Activated CD4-positive, alpha-beta T cell treated with anti-CD3 and anti-CD28 coated beads, Interleukin-2, Interleukin-6, amounts not matched to agents 100 ng/mL and 50 ng/mL, durations not matched to agents 16 hours and 8 hours (primary cell): ENCODE measurements around the gene LIN28A.

Experiments used
- DNase-seq: peaks from one replicate; pipeline ENCODE4 v3.0.0-alpha.2; 2020

Gene LIN28A

DNA sequence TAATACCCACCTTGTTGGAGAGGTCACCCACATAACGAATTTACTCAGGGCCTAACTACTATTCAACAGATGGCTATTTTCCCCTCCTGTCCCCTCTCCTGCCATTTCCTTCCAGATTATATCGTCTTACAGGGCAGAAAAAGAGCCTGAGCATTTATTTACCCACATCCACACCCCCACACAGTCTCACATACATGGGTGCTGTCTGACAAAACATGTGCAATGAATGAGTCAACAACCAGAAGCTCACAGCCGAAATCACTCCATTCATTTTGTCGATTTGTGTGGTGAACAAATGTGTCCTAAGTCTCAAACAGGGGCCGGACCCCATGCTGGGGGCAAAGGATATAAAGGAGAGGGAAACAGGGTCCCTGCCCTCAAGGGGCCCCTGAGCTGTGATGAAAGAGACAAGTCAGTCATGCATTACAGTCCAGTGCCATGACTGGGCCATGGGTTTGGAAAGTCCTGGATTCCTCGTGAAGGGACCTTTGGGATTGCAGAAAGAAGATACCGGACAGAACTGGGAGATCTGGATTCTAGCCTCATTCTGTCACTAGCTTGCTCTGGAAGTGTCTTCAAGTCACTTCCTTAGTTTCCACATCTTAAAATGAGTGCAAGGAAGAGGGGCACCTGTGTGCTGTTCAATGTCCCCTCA is 21.7 kb upstream of the LIN28A start:
- no peak for DNase-seq

DNA sequence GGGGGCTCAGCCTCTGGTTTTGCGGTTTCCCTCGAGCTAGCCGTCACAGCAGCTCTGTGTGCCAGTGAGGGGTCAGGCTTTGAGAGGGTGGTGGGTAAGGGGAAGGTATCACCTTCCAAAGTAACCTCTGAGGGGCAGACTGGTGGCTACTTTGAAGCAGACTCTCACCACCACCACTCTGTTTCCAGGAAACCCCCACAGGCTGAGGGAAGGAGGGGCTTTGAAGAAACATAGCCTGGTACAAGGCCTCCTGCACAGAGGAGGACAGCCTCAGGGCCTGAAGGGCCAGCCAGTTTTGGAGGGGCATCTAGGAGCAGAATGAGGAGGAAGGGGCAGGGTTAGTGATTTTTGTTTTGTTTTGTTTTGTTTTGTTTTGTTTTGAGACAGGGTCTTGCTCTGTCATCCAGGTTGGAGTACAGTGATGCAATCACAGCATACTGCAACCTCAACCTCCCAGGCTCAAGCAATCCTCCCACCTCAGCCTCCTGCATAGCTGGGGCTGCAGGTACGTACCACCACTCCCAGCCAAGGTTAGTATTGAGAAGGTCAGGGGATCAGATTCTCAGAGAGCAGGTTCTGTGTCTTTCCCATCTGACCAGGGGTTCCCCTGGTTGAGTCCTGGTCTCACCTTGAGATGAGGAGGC is 20.9 kb upstream of the LIN28A start:
- DNase-seq = no peak

DNA sequence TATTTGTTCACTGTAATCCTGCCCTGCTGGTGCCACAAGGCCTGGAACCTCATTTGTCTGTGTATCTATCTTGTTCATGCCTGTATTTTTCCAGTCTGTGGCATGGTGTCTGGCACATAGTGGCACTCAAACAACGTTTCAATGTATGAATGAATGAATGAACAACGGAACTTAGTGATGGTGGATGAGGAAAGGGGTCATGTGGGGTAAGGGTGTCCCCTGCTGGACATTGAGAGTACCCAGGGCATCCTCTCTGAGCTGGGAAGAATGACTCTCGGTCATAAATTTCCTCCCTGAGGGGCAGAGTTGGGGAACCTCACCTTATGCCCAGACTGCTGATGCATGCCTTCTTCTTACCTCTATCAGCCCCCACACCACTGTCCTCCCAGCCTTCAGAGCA is 19.2 kb upstream of the LIN28A start:
- DNase-seq = peak; percentile 44

DNA sequence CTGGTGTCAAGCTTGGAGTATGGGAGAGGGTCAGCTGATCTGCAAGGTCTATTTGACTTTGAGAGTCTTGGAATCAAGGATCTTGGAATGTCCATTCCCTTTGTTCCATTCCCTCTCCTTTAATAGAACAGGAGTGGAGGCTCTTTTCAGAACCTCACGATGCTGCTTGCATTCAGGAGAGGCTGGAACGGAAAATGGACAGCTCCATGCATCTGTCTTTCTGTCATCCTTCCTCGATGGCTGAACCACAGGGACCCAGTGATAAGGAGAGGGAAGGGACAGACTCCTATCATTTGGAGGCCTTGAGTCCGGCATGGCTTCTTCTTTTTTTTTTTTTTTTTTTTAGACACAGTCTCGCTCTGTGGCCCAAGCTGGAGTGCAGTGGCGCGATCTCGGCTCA is 14.9 kb upstream of the LIN28A start:
- no peak for DNase-seq

DNA sequence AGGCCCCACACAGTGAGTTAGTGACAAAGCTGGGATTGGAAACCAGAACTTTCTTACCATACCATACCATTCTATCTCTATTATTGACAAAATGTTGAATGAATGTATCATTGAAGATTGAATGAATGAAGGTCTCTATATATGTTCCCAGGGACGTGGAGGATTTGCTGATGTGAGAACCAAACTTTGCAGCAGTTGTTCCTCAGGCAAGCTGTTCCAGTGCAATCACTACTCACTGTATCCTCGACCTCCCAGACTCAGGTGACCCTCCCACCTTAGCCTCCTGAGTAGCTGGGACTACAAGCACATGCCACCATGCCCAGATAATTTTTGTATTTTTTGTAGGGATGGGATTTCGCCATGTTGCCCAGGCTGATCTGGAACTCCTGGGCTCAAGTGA is 11.6 kb upstream of the LIN28A start:
- no peak for DNase-seq

DNA sequence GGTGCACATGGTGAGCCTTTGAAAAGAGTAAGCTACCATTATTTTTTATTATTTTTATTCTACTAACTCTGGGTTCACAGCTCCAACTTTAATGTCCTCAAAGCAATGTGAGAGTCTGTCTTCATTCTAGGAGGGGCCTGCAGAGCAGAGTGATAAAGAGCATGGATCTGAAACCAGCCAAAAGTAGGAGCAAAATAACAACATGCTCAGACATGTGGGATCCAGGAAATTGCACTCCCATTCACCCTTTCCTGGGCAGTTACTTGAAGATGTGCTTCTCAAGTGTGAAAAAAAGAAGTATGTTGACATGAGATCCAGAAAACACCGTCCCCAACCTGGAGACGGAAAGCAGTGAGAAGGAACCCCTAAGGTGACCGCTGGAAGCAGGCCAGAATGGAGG is 8.7 kb upstream of the LIN28A start:
- DNase-seq = no peak

DNA sequence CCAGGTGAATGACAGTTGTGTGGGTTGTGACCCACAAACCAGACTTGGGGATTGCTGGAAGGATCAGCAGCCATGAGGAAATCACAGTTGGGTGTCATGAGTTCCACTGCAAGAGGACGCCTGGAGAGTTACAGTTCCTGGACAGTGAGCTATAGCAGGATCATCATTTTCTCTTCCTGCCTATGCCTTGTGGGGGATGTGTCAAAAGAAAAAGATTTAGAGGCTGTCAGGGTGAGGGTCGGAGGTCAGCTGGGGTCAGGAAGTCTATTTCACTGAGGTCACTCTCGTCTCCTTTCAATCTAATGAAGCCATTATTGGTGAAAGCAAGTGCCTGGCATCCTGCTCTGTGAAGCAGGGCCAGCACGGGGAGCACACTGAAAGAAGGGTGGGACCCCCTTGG is 7.0 kb upstream of the LIN28A start:
- no peak for DNase-seq

DNA sequence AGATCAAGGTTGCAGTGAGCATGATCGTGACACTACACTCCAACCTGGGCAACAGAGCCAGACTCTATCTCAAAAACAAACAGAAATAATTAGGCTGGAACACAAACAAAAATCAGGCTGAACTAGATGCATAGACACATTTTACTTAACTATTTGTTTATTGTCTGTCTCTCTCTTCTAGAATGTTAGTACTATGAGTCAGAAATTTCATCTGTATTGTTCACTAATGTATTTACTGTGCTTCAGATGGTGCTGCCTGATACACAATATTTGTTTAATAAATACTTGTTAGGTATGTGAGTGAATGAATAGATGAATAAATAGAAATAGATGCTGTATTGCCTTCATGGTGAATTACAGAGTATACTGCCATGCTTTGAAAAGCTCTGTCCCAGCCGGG is 6.0 kb upstream of the LIN28A start:
- DNase-seq = no peak

DNA sequence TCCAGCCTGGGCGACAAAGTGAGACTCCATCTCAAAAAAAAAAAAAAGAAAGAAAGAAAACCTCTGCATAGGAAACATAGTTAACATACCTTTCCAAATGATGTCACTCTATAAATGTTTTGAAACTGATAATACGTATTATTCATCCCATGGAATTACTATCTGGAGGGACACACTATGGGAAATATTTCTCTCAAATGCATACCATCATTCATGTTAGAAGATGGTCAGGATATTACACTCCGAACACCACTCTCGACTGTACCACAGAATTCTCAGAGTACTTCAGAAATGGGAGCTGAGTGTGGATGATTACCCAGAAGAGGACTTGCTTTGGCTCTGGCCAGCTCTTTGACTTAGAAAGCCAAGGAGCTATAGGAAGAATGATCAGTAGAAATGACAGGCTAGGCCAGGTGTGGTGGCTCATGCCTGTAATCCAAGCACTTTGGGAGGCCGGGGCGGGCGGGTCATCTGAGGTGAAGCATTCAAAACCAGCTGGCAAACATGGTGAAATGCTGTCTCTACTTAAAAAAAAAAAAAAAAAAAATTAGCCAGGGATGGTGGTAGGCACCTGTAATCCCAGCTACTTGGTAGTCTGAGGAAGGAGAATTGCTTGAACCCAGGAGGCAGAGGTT is 5.2 kb upstream of the LIN28A start:
- no peak for DNase-seq

DNA sequence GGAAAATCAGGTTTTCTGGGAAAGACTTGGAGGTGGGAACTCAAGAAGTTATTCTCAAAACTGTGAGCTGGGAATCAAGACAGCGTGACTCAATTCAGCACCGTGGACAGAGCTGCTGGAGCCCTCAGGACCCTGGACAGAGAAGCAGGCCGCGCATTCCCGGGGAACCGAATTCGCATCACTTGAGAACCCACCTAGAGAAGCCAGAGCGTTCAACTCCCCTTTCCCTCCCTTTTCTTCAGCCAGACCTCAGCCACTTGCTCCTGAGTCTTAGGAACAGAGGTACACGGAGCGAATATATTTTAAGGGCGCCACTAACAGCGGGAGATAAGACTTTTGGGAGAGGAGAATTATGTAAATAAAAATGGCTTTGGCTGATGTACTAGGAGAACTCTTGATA is 2.0 kb upstream of the LIN28A start:
- peak; percentile 63 for DNase-seq

DNA sequence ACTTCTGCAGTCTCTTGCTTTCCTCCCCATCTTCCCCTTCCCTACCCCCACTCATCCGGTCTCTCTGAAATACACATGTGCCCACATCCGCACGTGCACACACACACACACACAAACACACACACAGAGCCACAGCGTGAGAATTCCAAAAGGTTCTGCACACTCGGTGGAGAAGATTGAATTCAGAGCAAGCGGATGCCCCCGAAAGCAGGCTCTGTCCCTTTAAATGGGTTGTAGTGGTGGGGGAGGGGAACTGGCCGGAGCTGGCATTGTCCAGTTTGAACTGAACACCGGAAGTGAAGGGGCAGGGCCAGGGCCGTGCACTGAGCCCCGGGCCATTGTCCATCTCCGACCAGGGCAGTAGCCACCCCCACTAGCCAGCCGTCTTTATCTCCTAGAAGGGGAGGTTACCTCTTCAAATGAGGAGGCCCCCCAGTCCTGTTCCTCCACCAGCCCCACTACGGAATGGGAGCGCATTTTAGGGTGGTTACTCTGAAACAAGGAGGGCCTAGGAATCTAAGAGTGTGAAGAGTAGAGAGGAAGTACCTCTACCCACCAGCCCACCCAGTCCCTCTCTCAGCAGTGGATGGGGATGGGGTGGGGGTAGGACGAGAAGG is 1.3 kb upstream of the LIN28A start:
- DNase-seq = no peak

DNA sequence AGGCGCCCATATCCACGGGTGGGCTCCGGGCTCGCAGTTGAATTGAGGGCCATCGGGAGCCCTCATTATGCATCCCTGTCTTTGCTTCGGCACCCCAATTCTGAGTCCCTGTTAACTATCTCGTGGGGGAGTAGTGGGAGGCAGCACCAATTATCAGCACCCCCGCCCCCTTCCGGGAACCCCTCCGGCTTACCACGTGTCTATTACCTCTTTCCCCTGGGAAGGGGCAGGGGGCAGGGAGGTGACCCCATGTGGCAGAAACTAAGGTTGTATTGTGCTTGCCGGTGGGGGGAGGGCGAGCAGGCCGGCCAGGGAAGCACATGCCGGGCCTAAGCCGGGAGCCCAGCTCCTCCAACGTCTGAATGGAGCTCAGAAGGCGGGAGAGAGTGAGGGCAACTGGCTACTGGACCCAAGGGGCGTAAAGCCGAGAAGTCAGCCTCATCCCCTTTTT is 1.0 kb downstream of the LIN28A start:
- DNase-seq = no peak

DNA sequence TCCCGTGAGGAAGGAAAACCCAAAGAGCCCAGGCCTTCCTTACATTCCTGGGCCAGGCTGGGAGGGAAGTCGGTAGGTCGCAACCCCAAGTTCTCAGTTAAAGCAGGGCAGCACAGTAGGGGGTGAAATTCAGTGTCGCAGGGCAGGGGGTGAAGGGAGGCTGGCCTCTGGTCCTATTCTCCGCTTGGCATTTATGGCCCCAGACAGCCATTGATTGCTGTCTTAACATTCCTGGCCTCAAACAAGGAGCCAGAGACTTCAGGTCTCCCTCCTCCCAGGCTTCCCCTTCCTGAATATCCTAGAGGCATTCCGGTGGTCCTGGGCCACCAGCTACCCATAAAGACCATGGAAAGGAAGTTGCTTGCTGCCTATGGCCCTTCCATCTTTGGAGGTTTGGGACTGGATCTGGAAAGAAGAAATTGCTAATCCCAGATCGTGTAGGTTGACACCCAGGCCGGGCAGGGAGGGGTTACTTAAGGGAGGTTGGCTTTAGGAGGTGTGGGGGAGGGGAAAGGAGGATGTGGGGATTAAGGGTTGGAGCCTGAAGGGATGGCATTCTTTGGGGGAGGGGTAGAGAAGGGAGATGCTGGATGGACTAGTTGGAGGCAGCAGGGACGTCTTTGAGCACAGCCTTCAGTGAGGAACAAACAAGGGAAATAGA is 1.7 kb downstream of the LIN28A start:
- no peak for DNase-seq

DNA sequence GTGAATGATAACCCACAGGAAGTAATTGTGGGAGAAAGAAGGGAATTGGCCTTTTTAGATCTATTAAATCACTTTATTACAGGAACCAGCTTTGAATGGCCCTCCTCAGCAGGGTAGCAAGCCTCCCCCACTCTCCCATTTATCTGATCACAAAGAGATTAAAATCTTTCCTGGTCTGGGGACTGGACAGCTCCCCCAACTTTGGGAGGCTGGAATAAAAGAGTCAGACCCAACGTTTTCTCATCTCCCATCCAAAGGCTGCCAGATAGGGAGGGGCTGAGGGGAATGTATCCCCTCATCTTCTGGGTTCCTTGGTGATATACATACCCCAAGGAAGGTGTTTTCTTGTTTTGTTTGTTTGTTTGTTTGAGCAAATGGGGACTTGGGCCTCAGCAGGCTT is 2.4 kb downstream of the LIN28A start:
- DNase-seq = no peak

DNA sequence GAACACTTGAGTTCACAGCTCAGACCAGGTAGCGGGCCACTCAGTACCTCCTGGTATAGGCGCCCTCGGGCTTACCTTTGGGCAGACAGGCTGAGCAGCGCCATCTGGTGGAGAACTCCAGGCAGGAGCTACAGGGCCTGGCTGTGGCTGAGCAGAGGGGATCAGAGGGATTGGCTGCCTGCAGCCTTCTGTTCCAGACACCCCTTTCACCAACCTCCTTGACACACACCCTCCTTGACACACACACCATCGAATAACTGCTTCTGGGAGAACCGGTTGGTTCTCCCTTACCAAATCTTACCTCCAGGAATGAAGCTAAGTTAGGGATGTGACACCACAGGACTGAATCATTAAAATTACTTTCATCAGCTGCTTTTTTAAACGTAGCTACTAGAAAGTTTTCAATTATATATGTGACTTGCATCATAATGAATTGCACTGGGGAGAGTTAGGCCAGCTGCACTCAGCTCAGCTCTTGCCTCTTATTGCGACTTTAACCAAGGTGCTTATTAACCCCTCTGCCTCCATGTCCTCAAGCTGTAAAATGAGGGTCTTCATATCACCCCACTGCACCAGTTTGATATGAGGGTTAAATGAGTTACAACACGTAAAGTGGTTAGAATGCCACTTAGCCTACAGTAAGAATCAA is 6.6 kb downstream of the LIN28A start:
- DNase-seq = peak; percentile 89

DNA sequence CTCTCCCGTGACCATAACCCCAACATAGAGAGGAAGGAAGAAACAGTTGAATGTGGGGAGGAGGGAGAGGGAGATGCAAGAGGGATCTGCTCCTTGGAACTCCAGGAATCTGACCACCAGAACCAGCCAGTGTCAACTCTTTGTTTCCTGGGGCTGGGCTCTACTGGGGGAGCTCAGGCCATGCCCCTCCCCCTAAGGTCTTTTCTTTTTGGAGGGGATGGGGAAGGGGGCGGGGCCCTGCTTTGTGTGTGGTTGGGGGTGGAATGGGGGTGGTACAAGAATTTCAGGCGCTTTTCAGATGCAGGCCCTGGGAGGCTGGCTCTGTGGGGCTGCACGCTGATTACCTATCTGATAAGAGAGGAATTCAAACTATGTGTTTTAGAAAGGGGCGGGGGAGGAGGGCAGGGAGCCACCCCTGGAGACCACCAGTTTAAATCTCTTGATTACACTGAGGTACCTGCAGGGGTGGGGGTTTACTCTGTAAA is 8.3 kb downstream of the LIN28A start:
- no peak for DNase-seq

DNA sequence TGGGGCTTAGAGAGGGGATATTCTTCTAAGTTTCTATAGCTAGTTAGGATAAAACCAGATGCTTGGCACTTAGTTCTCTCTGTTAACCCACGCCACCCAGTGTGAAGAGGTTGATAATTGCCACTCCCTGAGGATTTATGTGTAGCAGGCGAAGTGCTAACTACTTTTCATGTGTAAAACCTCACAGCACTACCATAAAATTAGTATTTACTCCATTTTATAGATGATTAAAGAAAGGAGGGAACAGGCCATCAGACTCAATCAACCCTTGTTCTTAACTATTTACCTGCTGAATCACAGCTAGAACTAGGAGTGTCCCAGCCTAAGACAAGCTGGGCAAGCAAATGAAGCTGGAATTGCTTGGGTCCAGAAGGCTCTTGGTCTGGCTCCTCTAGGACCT is 8.9 kb downstream of the LIN28A start:
- DNase-seq = no peak

DNA sequence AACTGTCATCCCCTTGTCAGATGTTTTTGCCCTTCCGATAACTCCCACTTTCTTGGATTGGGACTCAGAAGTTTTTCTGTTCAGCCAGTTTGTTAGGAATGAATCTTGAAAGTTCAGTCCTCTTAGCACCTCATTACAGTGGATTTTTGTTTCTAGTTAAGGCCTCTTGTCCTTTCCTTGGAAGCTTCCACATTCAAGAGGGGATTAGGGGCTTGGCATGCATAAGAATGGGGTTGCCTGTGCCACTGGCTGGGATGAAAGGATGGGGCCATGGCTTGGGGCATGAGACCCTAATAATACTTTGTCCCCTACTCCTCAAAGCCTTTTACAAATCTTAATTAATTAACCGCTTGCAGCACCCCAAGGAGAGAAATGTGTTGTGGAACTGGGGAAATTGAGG is 19.1 kb downstream of the LIN28A start:
- DNase-seq = no peak

DNA sequence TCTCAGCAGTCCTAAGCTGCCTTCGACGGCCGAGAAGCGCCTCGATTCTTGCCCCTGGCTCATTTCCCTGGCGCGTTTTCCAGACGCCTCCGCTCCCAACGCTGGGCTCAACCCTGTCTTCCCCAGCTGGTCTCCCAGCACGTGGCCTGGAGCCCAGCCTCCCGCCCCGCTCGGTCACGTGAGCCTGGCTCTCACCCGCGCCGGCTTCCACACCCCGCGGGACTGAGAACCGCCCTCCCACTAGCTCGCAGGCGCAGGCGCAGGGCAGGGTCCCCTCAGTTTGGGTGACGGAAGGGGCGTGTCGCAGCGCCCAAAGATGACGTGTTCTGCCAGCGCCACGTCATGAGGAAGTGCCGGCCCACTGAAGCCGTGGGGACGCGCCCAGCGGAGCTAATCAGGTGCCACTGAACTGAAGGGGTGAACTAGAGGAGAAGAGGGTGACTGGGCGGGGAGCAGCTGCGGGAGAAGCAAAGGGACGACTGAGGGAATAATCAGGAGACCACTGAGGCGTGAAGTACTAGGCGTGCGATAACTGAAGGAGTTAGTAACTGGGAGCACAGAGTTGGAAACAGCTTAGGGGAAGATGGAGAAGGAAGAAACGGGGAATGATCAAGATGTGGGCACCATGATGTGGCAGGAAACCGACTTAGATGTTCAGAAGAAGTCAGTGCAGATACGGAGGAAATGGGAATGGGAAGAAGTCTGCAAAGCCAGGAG is 21.5 kb downstream of the LIN28A start, which contains the start of gene DHDDS:
TSS of gene DHDDS (plus strand) at position 343 of the 717 bp plus-strand sequence. CDS start 625 bp downstream, outside the sequence.
- peak; percentile 99 for DNase-seq

DNA sequence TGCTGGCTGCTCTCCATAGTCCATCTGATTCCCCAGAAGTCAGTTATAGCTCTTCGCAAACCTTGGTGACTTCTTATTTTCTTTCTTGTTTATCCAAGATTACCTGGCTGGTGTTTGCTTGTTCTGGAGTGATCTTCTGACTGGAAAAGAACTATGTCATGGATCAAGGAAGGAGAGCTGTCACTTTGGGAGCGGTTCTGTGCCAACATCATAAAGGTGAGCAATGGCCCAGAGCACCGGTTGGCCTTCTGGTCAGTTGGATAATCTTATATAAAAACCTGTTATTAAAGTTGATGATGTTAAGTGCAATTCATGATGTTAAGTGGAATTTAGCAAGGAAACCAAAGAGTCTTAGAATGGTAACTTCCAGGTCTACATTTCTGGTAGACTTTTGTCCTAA is 22.2 kb downstream of the LIN28A start:
- no peak for DNase-seq

DNA sequence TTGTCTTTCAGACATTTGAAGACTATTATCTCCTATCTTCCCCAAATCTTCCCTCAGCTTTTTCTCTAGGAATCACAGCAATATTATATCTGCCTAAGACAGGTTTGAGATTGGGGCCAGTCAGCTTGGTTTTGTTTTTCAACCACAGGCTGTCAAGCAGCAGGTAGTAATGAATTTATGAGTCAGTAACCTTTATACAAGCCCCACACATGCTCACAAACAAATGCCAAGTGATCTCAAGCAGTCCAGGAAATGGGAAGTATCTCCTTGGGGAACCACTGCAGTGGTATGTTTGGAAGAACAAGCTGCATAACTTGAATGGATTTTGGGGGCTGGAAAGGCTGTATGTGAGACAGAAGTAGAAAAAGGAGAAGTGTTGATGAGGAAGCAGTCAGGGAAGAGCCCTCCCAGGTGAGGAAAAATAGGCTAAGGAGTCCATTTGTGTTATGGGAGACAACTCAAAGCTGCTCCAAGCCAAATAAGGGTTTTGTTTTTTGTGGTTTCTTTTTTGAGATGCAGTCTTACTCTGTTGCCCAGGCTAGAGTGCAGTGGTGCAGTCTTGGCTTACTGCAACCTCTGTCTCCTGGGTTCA is 23.6 kb downstream of the LIN28A start:
- DNase-seq = no peak

DNA sequence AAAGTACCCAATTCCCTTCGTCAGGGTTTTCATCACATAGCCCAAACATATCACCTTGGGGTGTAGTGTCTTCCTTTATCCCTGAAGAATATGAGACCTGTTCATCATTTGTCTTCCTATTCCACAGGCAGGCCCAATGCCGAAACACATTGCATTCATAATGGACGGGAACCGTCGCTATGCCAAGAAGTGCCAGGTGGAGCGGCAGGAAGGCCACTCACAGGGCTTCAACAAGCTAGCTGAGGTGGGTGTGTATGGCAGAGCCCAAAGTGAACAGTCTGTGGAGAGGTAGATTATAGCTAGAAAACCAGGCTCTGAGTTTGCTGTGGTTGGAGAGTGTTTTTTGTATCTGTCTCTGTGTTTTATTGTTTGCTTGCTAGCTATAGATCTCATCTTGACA is 27.4 kb downstream of the LIN28A start:
- no peak for DNase-seq
